Adipose tissue (tissue), 3 donors: ENCODE results near the gene SEMA5A. TPM values are rescaled to one million over a fixed set of nuclear protein-coding genes. Genes with fewer than 3 reads are reported as not detected.

Source experiments
- H3K27ac ChIP-seq: one replicate; pipeline ENCODE4 v1.5.1; 2013; ENCODE audit warnings: low read depth, low read length
- WGBS, 3 donors: extraction: QIAGEN DNeasy Blood & Tissue Kit; methylation state at CpG; one replicate each; pipeline ENCODE4 v1.1.7; 2013; 5-methylcytosine and 5-hydroxymethylcytosine counted together
- polyA plus RNA-seq, 3 donors: library from polyadenylated mRNA; stranded (reverse); fragments of 200-250 nt; gene quantifications; one replicate each; pipeline ENCODE4 v1.2.3, GENCODE V29; 2013
- donor health status: healthy with polysubstance abuse.
- donor health status: Bipolar disorder and iron deficiency.
- donor health status: healthy.

Gene SEMA5A
- polyA plus RNA-seq, 3 donors, result 0.70 to 1.5 (median 1.2) TPM

- WGBS, 3 donors, result 61 to 84% (median 67%) methylated on average over 5 of the region's 5 CpGs
- H3K27ac ChIP-seq, result no peak overlapping the region
Observed at GRCh38 chr5:9157020-9157419, 388.9 kb downstream of the SEMA5A start.

- no peak overlapping the region for H3K27ac ChIP-seq
- 76 to 94% (median 81%) methylated on average over 2 of the region's 2 CpGs for WGBS, 3 donors
Observed at GRCh38 chr5:9156282-9156681, 389.6 kb downstream of the SEMA5A start.

- 61 to 81% (median 69%) methylated on average over 6 of the region's 6 CpGs for WGBS, 3 donors
- no peak overlapping the region for H3K27ac ChIP-seq
Observed at GRCh38 chr5:9151684-9152427, 394.0 kb downstream of the SEMA5A start.

GRCh38 chr5:9149988-9150387, 395.9 kb downstream of the SEMA5A start:
- 62 to 81% (median 62%) methylated on average over 1 of the region's 1 CpG for WGBS, 3 donors
- no peak overlapping the region for H3K27ac ChIP-seq

GRCh38 chr5:9148242-9148641, 397.6 kb downstream of the SEMA5A start:
- 71 to 94% (median 71%) methylated on average over 4 of the region's 4 CpGs for WGBS, 3 donors
- no peak overlapping the region for H3K27ac ChIP-seq

- 58 to 62% (median 61%) methylated on average over 5 of the region's 5 CpGs for WGBS, 3 donors
- H3K27ac ChIP-seq, result no peak overlapping the region
Observed at GRCh38 chr5:9140711-9141110, 405.2 kb downstream of the SEMA5A start.

- H3K27ac ChIP-seq, result no peak overlapping the region
- 75 to 79% (median 77%) methylated on average over 4 of the region's 4 CpGs for WGBS, 3 donors
Observed at GRCh38 chr5:9140202-9140601, 405.7 kb downstream of the SEMA5A start.

GRCh38 chr5:9139344-9139743, 406.5 kb downstream of the SEMA5A start:
- H3K27ac ChIP-seq, result no peak overlapping the region

GRCh38 chr5:9128136-9128535, 417.7 kb downstream of the SEMA5A start:
- no peak overlapping the region for H3K27ac ChIP-seq
- WGBS, 3 donors, result 93 to 95% (median 94%) methylated on average over 2 of the region's 2 CpGs

- 70 to 77% (median 75%) methylated on average over 2 of the region's 2 CpGs for WGBS, 3 donors
- H3K27ac ChIP-seq, result no peak overlapping the region
Observed at GRCh38 chr5:9126490-9126889, 419.4 kb downstream of the SEMA5A start.

GRCh38 chr5:9125852-9126251, 420.0 kb downstream of the SEMA5A start:
- WGBS, 3 donors, result 73 to 84% (median 76%) methylated on average over 3 of the region's 3 CpGs
- no peak overlapping the region for H3K27ac ChIP-seq

GRCh38 chr5:9124838-9125237, 421.0 kb downstream of the SEMA5A start:
- 94 to 98% (median 95%) methylated on average over 6 of the region's 6 CpGs for WGBS, 3 donors
- H3K27ac ChIP-seq, result no peak overlapping the region

GRCh38 chr5:9124071-9124470, 421.8 kb downstream of the SEMA5A start:
- H3K27ac ChIP-seq, result no peak overlapping the region
- WGBS, 3 donors, result 63 to 91% (median 74%) methylated on average over 3 of the region's 3 CpGs

GRCh38 chr5:9122528-9122927, 423.3 kb downstream of the SEMA5A start:
- 96% methylated on average over 16 of the region's 16 CpGs for WGBS, 3 donors
- no peak overlapping the region for H3K27ac ChIP-seq

- H3K27ac ChIP-seq, result no peak overlapping the region
- 44 to 63% (median 48%) methylated on average over 1 of the region's 1 CpG for WGBS, 3 donors
Observed at GRCh38 chr5:9121597-9121996, 424.3 kb downstream of the SEMA5A start.

- H3K27ac ChIP-seq, result no peak overlapping the region
- 88 to 93% (median 91%) methylated on average over 22 of the region's 22 CpGs for WGBS, 3 donors
Observed at GRCh38 chr5:9118852-9119251, 427.0 kb downstream of the SEMA5A start.

- no peak overlapping the region for H3K27ac ChIP-seq
- WGBS, 3 donors, result 30 to 58% (median 43%) methylated on average over 1 of the region's 1 CpG
Observed at GRCh38 chr5:9115093-9115492, 430.8 kb downstream of the SEMA5A start.

- H3K27ac ChIP-seq, result no peak overlapping the region
- 84 to 92% (median 85%) methylated on average over 4 of the region's 4 CpGs for WGBS, 3 donors
Observed at GRCh38 chr5:9112520-9113291, 433.2 kb downstream of the SEMA5A start.

GRCh38 chr5:9108162-9108561, 437.7 kb downstream of the SEMA5A start:
- WGBS, 3 donors, result 83 to 91% (median 87%) methylated on average over 6 of the region's 6 CpGs
- no peak overlapping the region for H3K27ac ChIP-seq

GRCh38 chr5:9105851-9106250, 440.0 kb downstream of the SEMA5A start:
- H3K27ac ChIP-seq, result no peak overlapping the region
- WGBS, 3 donors, result 70 to 88% (median 74%) methylated on average over 3 of the region's 3 CpGs
